ENCODE results near the gene NDUFAF4. TPM values are rescaled to one million over a fixed set of nuclear protein-coding genes. Genes with fewer than 3 reads are reported as not detected.

NDUFAF4 gene
- total and polyA plus RNA-seq, 2 donors (not counting 3 experiments of a cell fraction or from before 2014, with no cell fraction given) = 8.8 to 44.6 TPM

DNA sequence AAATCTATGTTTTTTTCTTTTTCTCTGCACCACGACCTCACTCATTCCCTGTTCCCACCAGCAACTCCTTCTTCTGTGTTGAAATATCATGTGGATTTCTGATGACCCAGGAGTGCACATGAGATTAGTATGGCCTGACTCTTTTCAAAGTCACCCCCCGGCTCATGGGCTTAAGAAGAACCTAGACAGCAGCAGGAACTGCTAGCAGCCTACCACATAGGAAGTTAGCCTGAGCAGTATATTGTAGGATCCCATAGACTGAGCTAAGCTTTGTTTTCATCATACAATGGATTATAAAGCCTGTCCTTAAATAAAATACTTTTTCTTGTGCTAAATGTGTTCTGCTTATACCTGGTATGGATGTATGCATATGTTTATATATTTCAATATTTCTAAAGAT, 33.5 kb upstream of the NDUFAF4 start:
- DNase-seq (ENCODE audit: low read depth, low spot score) (no peak), FAIRE-seq (no peak)
- dilution Hi-C loops (cut with MboI; ENCODE audit: extremely low pct_ligation_motif_present, low sequenced_read_pairs) = no loop called here
- ChIA-PET POLR2A (no interaction called here), CTCF (interaction anchor here (1.3 kb wide), 1 partner anchor 9 kb away, joined by 4 read pairs; no protein-coding TSS in a partner anchor)
- Histone ChIP-seq H3K4me1 (ENCODE audit: control insufficient read depth, extremely low read depth, insufficient read depth, low read length) (no peaks in the 10 kb centered on the region), H4K20me1 (replicated peaks; ENCODE audit: control insufficient read depth, extremely low read depth, insufficient read depth, low read length) (no peaks in the 10 kb centered on the region), H2AFZ (ENCODE audit: low read depth, low read length) (no peak overlapping the region), H3K79me2 (ENCODE audit: control insufficient read depth, insufficient read depth, low read length) (no peaks in the 10 kb centered on the region), H3K27ac (ENCODE audit: insufficient read depth, low read depth, low read length) (no peak overlapping the region), H3K4me2 (ENCODE audit: insufficient read depth, low read length) (no peak overlapping the region), H3K27me3 (ENCODE audit: control insufficient read depth in 2 of 2, insufficient read depth in 2 of 2, low read length in 2 of 2) (peaks cover 12 to 33% of the 10 kb centered on the region in 2 experiments), H3K9me3 (replicated peaks; ENCODE audit: control insufficient read depth, insufficient read depth, low read length) (no peaks in the 10 kb centered on the region), H3K36me3 (ENCODE audit: control insufficient read depth in 2 of 2, extremely low read depth in 1 of 2, insufficient read depth in 2 of 2, low read length in 2 of 2) (no peaks in the 10 kb centered on the region), H3K4me3 (replicated peaks in 1 of 3; ENCODE audit: insufficient read depth in 1 of 3, low read depth in 1 of 3, low read length in 3 of 3) (no peak overlapping the region), H3K9me1 (replicated peaks; ENCODE audit: control insufficient read depth, extremely low read depth, insufficient read depth, low read length) (no peaks in the 10 kb centered on the region), H3K9ac (replicated peaks; ENCODE audit: extremely low read depth, insufficient read depth, low read length) (no peak overlapping the region)
- no TSS peak for BruUV-seq (replicated peaks)
- intact Hi-C loops (cut with micrococcal nuclease) = no loop called here
- no peak for TF ChIP-seq CTCF (IDR thresholded peaks at IDR 0.05; ENCODE audit: extremely low read depth in 1 of 2, insufficient read depth in 1 of 2, low read depth in 1 of 2, low read length in 2 of 2)

GRCh38 chr6:96929741-96930140, 32.0 kb upstream of the NDUFAF4 start:
- intact Hi-C loops (cut with micrococcal nuclease) (no loop called here), dilution Hi-C loops (cut with MboI; ENCODE audit: extremely low pct_ligation_motif_present, low sequenced_read_pairs) (no loop called here)
- no peaks in the 10 kb centered on the region for H3K9me1 ChIP-seq (replicated peaks; ENCODE audit: control insufficient read depth, extremely low read depth, insufficient read depth, low read length)
- no peak overlapping the region for H3K27ac ChIP-seq (ENCODE audit: insufficient read depth, low read depth, low read length)
- H3K9ac ChIP-seq (replicated peaks; ENCODE audit: extremely low read depth, insufficient read depth, low read length) = no peak overlapping the region
- no TSS peak for BruUV-seq (replicated peaks)
- H3K4me2 ChIP-seq (ENCODE audit: insufficient read depth, low read length) = no peak overlapping the region
- DNase-seq (ENCODE audit: low read depth, low spot score) (no peak), FAIRE-seq (no peak)
- no peaks in the 10 kb centered on the region for H4K20me1 ChIP-seq (replicated peaks; ENCODE audit: control insufficient read depth, extremely low read depth, insufficient read depth, low read length)
- no peaks in the 10 kb centered on the region for H3K79me2 ChIP-seq (ENCODE audit: control insufficient read depth, insufficient read depth, low read length)
- no peak overlapping the region for H2AFZ ChIP-seq (ENCODE audit: low read depth, low read length)
- no peak overlapping the region for H3K4me3 ChIP-seq (replicated peaks in 1 of 3; ENCODE audit: insufficient read depth in 1 of 3, low read depth in 1 of 3, low read length in 3 of 3)
- H3K36me3 ChIP-seq (ENCODE audit: control insufficient read depth in 2 of 2, extremely low read depth in 1 of 2, insufficient read depth in 2 of 2, low read length in 2 of 2) = no peaks in the 10 kb centered on the region
- H3K27me3 ChIP-seq (ENCODE audit: control insufficient read depth in 2 of 2, insufficient read depth in 2 of 2, low read length in 2 of 2) = peaks cover 17 to 46% of the 10 kb centered on the region in 2 experiments
- POLR2A ChIA-PET = interaction anchor here (0.5 kb wide), 1 partner anchor 259 kb away, joined by 5 read pairs; no protein-coding TSS in a partner anchor
- TF ChIP-seq, protein P1, sequence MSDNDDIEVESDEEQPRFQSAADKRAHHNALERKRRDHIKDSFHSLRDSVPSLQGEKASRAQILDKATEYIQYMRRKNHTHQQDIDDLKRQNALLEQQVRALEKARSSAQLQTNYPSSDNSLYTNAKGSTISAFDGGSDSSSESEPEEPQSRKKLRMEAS (IDR thresholded peaks at IDR 0.05; ENCODE audit: insufficient read depth, insufficient read length) = no peak
- TF ChIP-seq FOS (IDR thresholded peaks at IDR 0.05; ENCODE audit: borderline replicate concordance, insufficient read depth, low read length) (no peak), MYC (IDR thresholded peaks at IDR 0.05; ENCODE audit: low read depth, low read length) (no peak), EZH2 (IDR thresholded peaks at IDR 0.05; ENCODE audit: borderline replicate concordance, low read depth, low read length, severe bottlenecking) (no peak), POLR2A (IDR thresholded peaks at IDR 0.05; ENCODE audit: low read depth, low read length) (no peak), CTCF (IDR thresholded peaks at IDR 0.05; ENCODE audit: extremely low read depth in 1 of 2, insufficient read depth in 1 of 2, low read depth in 1 of 2, low read length in 2 of 2) (no peak), JUN (IDR thresholded peaks at IDR 0.05; ENCODE audit: borderline replicate concordance, insufficient read depth, insufficient read length, low read depth) (no peak), POLR2AphosphoS5 (IDR thresholded peaks at IDR 0.05; ENCODE audit: insufficient read depth, low read depth, low read length) (no peak), GATA2 (IDR thresholded peaks at IDR 0.05; ENCODE audit: insufficient read depth, insufficient read length, low read depth, low read length) (no peak)
- H3K4me1 ChIP-seq (ENCODE audit: control insufficient read depth, extremely low read depth, insufficient read depth, low read length) = peaks cover 4% of the 10 kb centered on the region
- no peaks in the 10 kb centered on the region for H3K9me3 ChIP-seq (replicated peaks; ENCODE audit: control insufficient read depth, insufficient read depth, low read length)
- CTCF ChIA-PET = no interaction called here

Data from endothelial cell of umbilical vein (primary cell).